ENCODE results near the gene RAB30.
"Not testable (repeated sequence)": the region's sequence is repeated elsewhere in the genome, so short reads cannot be mapped to it uniquely, and the experiment has no call there.

The RAB30 gene

DNA sequence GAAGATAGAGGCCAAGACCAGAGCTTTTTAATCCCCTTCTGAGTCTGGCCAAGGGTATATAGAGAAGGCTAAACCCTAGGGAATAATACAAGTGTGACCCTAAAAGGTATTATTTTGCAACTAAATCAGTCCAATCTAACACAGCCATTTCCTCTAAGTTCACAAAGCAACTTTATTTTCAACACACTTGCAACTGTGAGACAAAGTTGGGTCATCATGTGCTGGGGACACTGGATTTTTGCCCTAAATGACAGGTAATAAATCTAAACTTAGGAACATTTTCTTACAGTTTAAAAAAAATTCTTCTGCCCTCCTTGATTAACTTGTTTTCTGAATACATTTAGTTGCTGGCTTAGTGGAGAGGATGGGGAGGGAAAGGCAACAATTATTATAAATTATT is 91.9 kb downstream of the RAB30 start:
- DNase-seq (ENCODE audit: extremely low read depth, low read depth): no peak
- TF ChIP-seq, protein P1, sequence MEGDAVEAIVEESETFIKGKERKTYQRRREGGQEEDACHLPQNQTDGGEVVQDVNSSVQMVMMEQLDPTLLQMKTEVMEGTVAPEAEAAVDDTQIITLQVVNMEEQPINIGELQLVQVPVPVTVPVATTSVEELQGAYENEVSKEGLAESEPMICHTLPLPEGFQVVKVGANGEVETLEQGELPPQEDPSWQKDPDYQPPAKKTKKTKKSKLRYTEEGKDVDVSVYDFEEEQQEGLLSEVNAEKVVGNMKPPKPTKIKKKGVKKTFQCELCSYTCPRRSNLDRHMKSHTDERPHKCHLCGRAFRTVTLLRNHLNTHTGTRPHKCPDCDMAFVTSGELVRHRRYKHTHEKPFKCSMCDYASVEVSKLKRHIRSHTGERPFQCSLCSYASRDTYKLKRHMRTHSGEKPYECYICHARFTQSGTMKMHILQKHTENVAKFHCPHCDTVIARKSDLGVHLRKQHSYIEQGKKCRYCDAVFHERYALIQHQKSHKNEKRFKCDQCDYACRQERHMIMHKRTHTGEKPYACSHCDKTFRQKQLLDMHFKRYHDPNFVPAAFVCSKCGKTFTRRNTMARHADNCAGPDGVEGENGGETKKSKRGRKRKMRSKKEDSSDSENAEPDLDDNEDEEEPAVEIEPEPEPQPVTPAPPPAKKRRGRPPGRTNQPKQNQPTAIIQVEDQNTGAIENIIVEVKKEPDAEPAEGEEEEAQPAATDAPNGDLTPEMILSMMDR (IDR thresholded peaks at IDR 0.05; ENCODE audit: low read depth, low read length): no peak

GRCh38 chr11:82978422-82979099 is 93.1 kb downstream of the RAB30 start:
- TF ChIP-seq, protein P1 (IDR thresholded peaks at IDR 0.05; ENCODE audit: low read depth, low read length): no peak
- peak; percentile 29 for DNase-seq (ENCODE audit: extremely low read depth, low read depth)

- TF ChIP-seq, protein P1 (IDR thresholded peaks at IDR 0.05; ENCODE audit: low read depth, low read length): no peak
- DNase-seq (ENCODE audit: extremely low read depth, low read depth): no peak
These were observed 94.9 kb downstream of the RAB30 start for GRCh38 chr11:82976786-82977185.

- no peak for DNase-seq (ENCODE audit: extremely low read depth, low read depth)
- TF ChIP-seq, protein P1 (IDR thresholded peaks at IDR 0.05; ENCODE audit: low read depth, low read length): no peak
These were observed 95.8 kb downstream of the RAB30 start for GRCh38 chr11:82975882-82976281.

GRCh38 chr11:82974851-82975250 is 96.8 kb downstream of the RAB30 start:
- DNase-seq (ENCODE audit: extremely low read depth, low read depth): no peak
- TF ChIP-seq, protein P1 (IDR thresholded peaks at IDR 0.05; ENCODE audit: low read depth, low read length): no peak

- DNase-seq (ENCODE audit: extremely low read depth, low read depth): no peak
- TF ChIP-seq, protein P1 (IDR thresholded peaks at IDR 0.05; ENCODE audit: low read depth, low read length): no peak
These were observed 97.6 kb downstream of the RAB30 start for GRCh38 chr11:82974135-82974534.

GRCh38 chr11:82972103-82972502 is 99.6 kb downstream of the RAB30 start:
- no peak for DNase-seq (ENCODE audit: extremely low read depth, low read depth)
- TF ChIP-seq, protein P1 (IDR thresholded peaks at IDR 0.05; ENCODE audit: low read depth, low read length): no peak

DNA sequence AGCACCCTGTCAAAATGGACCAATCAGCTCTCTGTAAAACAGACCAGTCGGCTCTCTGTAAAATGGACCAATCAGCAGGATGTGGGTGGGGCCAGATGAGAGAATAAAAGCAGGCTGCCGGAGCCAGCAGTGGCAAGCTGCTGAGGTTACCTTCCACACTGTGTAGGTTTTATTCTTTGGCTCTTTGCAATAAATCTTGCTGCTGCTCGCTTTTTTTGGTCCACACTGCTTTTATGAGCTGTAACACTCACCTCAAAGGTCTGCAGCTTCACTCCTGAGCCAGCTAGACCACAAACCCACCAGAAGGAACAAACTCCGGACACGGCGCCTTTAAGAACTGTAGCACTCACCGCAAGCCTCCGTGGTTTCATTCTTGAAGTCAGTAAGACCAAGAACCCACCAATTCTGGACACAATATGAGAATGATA is 100.2 kb downstream of the RAB30 start:
- not testable (repeated sequence) for DNase-seq (ENCODE audit: extremely low read depth, low read depth)

- DNase-seq (ENCODE audit: extremely low read depth, low read depth): not testable (repeated sequence)
These were observed 101.1 kb downstream of the RAB30 start for GRCh38 chr11:82970507-82971083.
